ENCODE measurements around the gene CCNQ. TPM values are rescaled to one million over a fixed set of nuclear protein-coding genes. Genes with fewer than 3 reads are reported as not detected.

Gene CCNQ
- total and polyA plus RNA-seq, 12 donors, result 16.9 to 132 (median 22.9) TPM

DNA sequence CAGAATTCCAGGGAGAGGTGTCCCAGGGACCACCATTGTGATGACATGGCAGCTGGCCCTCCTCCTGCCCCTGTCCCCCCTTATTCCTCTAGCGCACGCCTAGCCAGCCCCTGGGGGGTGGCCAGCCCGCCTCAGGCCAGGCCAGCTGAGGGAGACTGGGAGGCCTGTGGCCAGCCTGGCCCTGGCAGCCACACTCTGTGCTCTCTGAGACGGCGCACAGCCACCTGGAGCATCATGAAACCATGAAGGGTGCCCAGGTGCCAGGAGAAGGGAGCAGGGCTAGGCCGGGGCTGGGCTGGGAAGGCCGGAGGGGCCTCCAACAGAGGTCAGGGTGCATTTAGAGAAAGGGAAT lies 33.6 kb upstream of the CCNQ start:
- DNase-seq (no peak), ATAC-seq (no peak)
- Histone ChIP-seq H3K36me3 (no peaks in the 10 kb centered on the region), H3K27me3 (peaks cover 0 to 18% (median 0%) of the 10 kb centered on the region in 7 donors), H3K9me3 (peaks cover 0 to 13% (median 0%) of the 10 kb centered on the region in 11 donors), H3K27ac (no peak overlapping the region), H3K4me3 (no peak overlapping the region), H3K4me1 (peaks cover 0 to 10% (median 0%) of the 10 kb centered on the region in 9 donors)
- TF ChIP-seq, protein P1, sequence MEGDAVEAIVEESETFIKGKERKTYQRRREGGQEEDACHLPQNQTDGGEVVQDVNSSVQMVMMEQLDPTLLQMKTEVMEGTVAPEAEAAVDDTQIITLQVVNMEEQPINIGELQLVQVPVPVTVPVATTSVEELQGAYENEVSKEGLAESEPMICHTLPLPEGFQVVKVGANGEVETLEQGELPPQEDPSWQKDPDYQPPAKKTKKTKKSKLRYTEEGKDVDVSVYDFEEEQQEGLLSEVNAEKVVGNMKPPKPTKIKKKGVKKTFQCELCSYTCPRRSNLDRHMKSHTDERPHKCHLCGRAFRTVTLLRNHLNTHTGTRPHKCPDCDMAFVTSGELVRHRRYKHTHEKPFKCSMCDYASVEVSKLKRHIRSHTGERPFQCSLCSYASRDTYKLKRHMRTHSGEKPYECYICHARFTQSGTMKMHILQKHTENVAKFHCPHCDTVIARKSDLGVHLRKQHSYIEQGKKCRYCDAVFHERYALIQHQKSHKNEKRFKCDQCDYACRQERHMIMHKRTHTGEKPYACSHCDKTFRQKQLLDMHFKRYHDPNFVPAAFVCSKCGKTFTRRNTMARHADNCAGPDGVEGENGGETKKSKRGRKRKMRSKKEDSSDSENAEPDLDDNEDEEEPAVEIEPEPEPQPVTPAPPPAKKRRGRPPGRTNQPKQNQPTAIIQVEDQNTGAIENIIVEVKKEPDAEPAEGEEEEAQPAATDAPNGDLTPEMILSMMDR (IDR thresholded peaks at IDR 0.05), result no peak
- WGBS, 2 donors, result 91 to 99% methylated on average over 6 to 7 of the region's 7 CpGs
- intact Hi-C loops (cut with DNase I), result no loop called here

DNA sequence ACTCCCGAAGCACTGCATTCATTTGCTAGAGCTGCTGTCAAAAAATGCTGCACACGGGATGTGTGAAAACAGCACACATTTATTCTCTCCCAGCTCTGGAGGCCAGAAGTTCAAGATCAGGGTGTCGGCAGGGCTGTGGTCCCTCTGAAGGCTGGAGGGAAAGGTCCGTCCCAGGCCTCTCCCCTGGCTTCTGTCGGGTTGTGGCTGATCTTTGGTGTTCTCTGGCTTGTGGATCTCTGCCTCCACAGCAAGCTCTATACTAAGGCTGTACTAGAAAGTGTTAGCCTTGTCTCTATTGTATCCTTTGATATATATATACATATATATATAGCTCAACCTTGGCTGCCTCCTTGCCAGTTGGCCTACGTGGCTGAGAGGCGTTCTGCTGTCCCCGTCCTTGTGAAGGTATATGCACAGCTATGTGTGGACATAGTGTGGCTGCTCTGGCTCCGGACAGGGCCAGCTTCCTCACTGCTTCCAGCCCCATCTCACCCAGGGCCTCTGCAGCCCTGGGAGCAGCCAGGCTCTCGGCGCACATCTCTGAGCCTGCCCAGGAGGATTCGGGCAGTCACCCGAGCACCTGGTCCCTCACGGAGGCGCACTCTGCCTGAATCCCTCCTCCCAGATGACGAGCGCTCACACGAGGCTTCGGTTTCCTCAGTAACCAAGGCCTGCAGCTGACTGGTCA lies 33.1 kb upstream of the CCNQ start:
- intact Hi-C loops (cut with DNase I), result loop anchor here in 1 of 10 donors (1.0 kb wide), 1 partner anchor 49 kb away; no protein-coding TSS in a partner anchor
- H3K4me1 ChIP-seq, result peaks cover 0 to 10% (median 0%) of the 10 kb centered on the region in 9 donors
- no peak for DNase-seq
- TF ChIP-seq, protein P1 (IDR thresholded peaks at IDR 0.05), result no peak
- peaks cover 0 to 21% (median 0%) of the 10 kb centered on the region in 7 donors for H3K27me3 ChIP-seq
- no peak overlapping the region for H3K4me3 ChIP-seq
- no peak for ATAC-seq
- H3K9me3 ChIP-seq, result peaks cover 0 to 13% (median 0%) of the 10 kb centered on the region in 11 donors
- 95 to 96% methylated on average over 16 to 19 of the region's 19 CpGs for WGBS, 2 donors
- no peaks in the 10 kb centered on the region for H3K36me3 ChIP-seq
- no peak overlapping the region for H3K27ac ChIP-seq

DNA sequence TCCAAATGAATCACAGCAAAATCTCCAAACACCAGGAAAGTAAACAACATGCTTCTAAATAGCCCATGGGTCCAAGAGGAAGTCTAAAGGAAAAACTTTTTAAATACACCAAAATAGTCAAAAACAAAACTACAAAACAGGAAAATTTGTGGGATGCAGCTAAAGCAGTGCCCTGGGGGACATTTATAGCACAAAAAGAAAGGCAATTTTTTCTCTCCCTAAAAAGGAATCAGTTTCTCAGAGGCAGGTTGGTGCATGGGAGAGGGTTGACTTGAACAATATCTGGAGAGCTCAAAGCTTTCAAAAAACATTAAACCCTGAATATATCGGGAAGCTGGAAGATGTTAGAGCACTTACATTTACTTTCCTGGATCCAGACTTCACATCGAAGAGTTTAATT lies 32.4 kb upstream of the CCNQ start:
- no peak for DNase-seq
- TF ChIP-seq, protein P1 (IDR thresholded peaks at IDR 0.05), result no peak
- H3K4me1 ChIP-seq, result peaks cover 0 to 10% (median 0%) of the 10 kb centered on the region in 9 donors
- 97 to 100% methylated on average over 2 of the region's 2 CpGs for WGBS, 2 donors
- peaks cover 0 to 21% (median 0%) of the 10 kb centered on the region in 7 donors for H3K27me3 ChIP-seq
- H3K27ac ChIP-seq, result no peak overlapping the region
- H3K4me3 ChIP-seq, result no peak overlapping the region
- intact Hi-C loops (cut with DNase I), result loop anchor here in 1 of 10 donors (1.0 kb wide), 1 partner anchor 50 kb away; no protein-coding TSS in a partner anchor
- H3K9me3 ChIP-seq, result peaks cover 0 to 13% (median 0%) of the 10 kb centered on the region in 11 donors
- no peak for ATAC-seq
- H3K36me3 ChIP-seq, result no peaks in the 10 kb centered on the region

DNA sequence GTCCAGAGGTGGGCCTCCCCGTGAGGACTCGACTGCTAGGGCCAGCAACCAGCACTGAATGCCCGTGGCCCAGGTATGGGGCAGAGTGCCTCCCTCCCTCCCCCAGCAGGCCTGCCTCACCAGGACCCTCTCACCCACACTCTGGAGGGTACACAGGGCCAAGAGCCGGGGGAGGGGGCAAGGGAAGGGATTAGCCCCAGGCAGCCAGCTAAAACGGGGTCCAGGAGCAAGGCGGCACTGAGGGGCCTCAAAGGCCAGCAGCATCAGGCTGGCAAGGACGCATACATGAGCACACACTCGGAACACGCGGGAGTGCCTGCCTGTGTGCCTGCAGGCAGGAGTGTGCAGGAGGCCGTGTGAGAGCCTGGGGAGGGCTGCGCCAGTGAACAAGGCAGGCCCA lies 29.7 kb upstream of the CCNQ start:
- WGBS, 2 donors, result 94 to 97% methylated on average over 12 of the region's 12 CpGs
- H3K27me3 ChIP-seq, result peaks cover 0 to 26% (median 0%) of the 10 kb centered on the region in 7 donors
- ATAC-seq (no peak), DNase-seq (no peak)
- intact Hi-C loops (cut with DNase I), result no loop called here
- H3K4me1 ChIP-seq, result no peaks in the 10 kb centered on the region
- H3K9me3 ChIP-seq, result peaks cover 0 to 13% (median 0%) of the 10 kb centered on the region in 11 donors
- no peaks in the 10 kb centered on the region for H3K36me3 ChIP-seq
- TF ChIP-seq, protein P1 (IDR thresholded peaks at IDR 0.05), result no peak
- no peak overlapping the region for H3K4me3 ChIP-seq
- no peak overlapping the region for H3K27ac ChIP-seq

Measured in heart right ventricle (tissue), 16 donors.